Peyer's patch (tissue), 4 donors: ENCODE measurements around the gene TCF25. TPM values are rescaled to one million over a fixed set of nuclear protein-coding genes. Genes with fewer than 3 reads are reported as not detected.
"Not testable (repeated sequence)": the region's sequence is repeated elsewhere in the genome, so short reads cannot be mapped to it uniquely, and the experiment has no call there.

ENCODE experiments used
- DNase-seq, 3 donors: peaks; one replicate each; pipeline ENCODE4 v3.0.0-alpha.2; 2017 to 2019
- H3K27ac ChIP-seq, 4 donors: fragments of 200-600 bp; sonication (generic); one replicate each; pipeline ENCODE4 v1.5.1; 2016 to 2019
- H3K27me3 ChIP-seq, 2 donors: fragments of 200-600 bp; sonication (generic); one replicate each; pipeline ENCODE4 v1.5.1; 2019
- H3K36me3 ChIP-seq, 3 donors: fragments of 200-600 bp; sonication (generic); one replicate each; pipeline ENCODE4 v1.5.1; 2016 to 2019
- H3K4me1 ChIP-seq, 4 donors: fragments of 200-600 bp; sonication (generic); one replicate each; pipeline ENCODE4 v1.5.1; 2016 to 2019
- H3K4me3 ChIP-seq, 4 donors: fragments of 200-600 bp; sonication (generic); 1 replicate in 3 of 4; 2 replicates in 1 of 4; pipeline ENCODE4 v1.5.1; 2016 to 2019; ENCODE audit warnings: mild to moderate bottlenecking in 1 of 4
- H3K9me3 ChIP-seq, 4 donors: fragments of 200-600 bp; sonication (generic); one replicate each; pipeline ENCODE4 v1.5.1; 2016 to 2019; ENCODE audit warnings: mild to moderate bottlenecking in 1 of 4
- POLR2A ChIP-seq, 2 donors: fragments of 450-650 bp; IDR thresholded peaks; one replicate each; pipeline ENCODE4 v1.5.1; 2017; ENCODE audit warnings: antibody characterized with exemption in 2 of 2, mild to moderate bottlenecking in 2 of 2, moderate library complexity in 2 of 2
- total RNA-seq, 4 donors: library from RNA; depleted of rRNA; stranded (reverse); fragments of >200 nt; gene quantifications; one replicate each; pipeline ENCODE4 v1.1.0, GENCODE V29; 2016
- TF ChIP-seq, protein P1 (sequence below), 6 experiments: fragments of 450-650 bp in 4 of 6; fragments of 200-600 bp in 2 of 6; sonication (generic) in 1 of 6; IDR thresholded peaks; one replicate each; pipeline ENCODE4 v1.5.1; 2017 to 2019; ENCODE audit warnings: antibody characterized with exemption in 6 of 6, mild to moderate bottlenecking in 3 of 6, moderate library complexity in 1 of 6

The TCF25 gene
- total RNA-seq, 4 donors from 2014 or later, result 247 to 946 (median 371) TPM

GRCh38 chr16:89931964-89932363, 58.6 kb downstream of the TCF25 start:
- Histone ChIP-seq H3K27ac (no peak overlapping the region), H3K27me3 (no peaks in the 10 kb centered on the region), H3K36me3 (no peaks in the 10 kb centered on the region), H3K4me3 (no peak overlapping the region), H3K9me3 (no peaks in the 10 kb centered on the region), H3K4me1 (no peaks in the 10 kb centered on the region)
- DNase-seq, result peak in 1 of 3 donors; percentile 31
- TF ChIP-seq, protein P1, sequence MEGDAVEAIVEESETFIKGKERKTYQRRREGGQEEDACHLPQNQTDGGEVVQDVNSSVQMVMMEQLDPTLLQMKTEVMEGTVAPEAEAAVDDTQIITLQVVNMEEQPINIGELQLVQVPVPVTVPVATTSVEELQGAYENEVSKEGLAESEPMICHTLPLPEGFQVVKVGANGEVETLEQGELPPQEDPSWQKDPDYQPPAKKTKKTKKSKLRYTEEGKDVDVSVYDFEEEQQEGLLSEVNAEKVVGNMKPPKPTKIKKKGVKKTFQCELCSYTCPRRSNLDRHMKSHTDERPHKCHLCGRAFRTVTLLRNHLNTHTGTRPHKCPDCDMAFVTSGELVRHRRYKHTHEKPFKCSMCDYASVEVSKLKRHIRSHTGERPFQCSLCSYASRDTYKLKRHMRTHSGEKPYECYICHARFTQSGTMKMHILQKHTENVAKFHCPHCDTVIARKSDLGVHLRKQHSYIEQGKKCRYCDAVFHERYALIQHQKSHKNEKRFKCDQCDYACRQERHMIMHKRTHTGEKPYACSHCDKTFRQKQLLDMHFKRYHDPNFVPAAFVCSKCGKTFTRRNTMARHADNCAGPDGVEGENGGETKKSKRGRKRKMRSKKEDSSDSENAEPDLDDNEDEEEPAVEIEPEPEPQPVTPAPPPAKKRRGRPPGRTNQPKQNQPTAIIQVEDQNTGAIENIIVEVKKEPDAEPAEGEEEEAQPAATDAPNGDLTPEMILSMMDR (IDR thresholded peaks at IDR 0.05), result no peak
- no peak for TF ChIP-seq POLR2A (IDR thresholded peaks at IDR 0.05)

DNA sequence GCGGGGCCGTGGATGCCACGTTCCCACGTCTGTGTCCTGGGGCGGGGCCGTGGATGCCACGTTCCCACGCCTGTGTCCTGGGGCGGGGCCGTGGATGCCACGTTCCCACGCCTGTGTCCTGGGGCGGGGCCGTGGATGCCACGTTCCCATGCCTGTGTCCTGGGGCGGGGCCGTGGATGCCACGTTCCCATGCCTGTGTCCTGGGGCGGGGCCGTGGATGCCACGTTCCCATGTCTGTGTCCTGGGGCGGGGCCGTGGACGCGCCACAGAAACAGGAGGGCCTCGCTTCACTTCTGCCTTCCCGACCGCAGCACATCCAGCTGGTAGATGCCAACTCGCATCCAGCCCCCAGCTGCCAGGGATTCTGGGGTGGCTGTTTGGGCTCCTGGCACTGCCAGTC, 60.6 kb downstream of the TCF25 start:
- H3K27ac ChIP-seq, DNase-seq: not testable (repeated sequence)

GRCh38 chr16:89934611-89935553, 61.5 kb downstream of the TCF25 start:
- no peaks in the 10 kb centered on the region for H3K36me3 ChIP-seq
- no peak overlapping the region for H3K27ac ChIP-seq
- TF ChIP-seq, protein P1 (IDR thresholded peaks at IDR 0.05), result no peak
- TF ChIP-seq POLR2A (IDR thresholded peaks at IDR 0.05), result no peak
- no peaks in the 10 kb centered on the region for H3K4me1 ChIP-seq
- H3K4me3 ChIP-seq, result no peak overlapping the region
- no peaks in the 10 kb centered on the region for H3K9me3 ChIP-seq
- DNase-seq, result no peak
- no peaks in the 10 kb centered on the region for H3K27me3 ChIP-seq

More for the DNA sequence above, 60.6 kb downstream of the TCF25 start:
- H3K9me3 ChIP-seq, H3K27me3 ChIP-seq, H3K36me3 ChIP-seq, H3K4me3 ChIP-seq, H3K4me1 ChIP-seq: not testable (repeated sequence)

DNA sequence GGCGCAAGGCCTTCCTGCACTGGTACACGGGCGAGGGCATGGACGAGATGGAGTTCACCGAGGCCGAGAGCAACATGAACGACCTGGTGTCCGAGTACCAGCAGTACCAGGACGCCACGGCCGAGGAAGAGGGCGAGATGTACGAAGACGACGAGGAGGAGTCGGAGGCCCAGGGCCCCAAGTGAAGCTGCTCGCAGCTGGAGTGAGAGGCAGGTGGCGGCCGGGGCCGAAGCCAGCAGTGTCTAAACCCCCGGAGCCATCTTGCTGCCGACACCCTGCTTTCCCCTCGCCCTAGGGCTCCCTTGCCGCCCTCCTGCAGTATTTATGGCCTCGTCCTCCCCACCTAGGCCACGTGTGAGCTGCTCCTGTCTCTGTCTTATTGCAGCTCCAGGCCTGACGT, 62.2 kb downstream of the TCF25 start:
- H3K4me1 ChIP-seq, H3K9me3 ChIP-seq, H3K36me3 ChIP-seq, DNase-seq, H3K27ac ChIP-seq, H3K27me3 ChIP-seq, H3K4me3 ChIP-seq: not testable (repeated sequence)

GRCh38 chr16:89936034-89936433, 62.6 kb downstream of the TCF25 start:
- no peak overlapping the region for H3K27ac ChIP-seq
- no peak overlapping the region for H3K4me3 ChIP-seq
- no peaks in the 10 kb centered on the region for H3K36me3 ChIP-seq
- no peaks in the 10 kb centered on the region for H3K9me3 ChIP-seq
- no peaks in the 10 kb centered on the region for H3K4me1 ChIP-seq
- H3K27me3 ChIP-seq, result no peaks in the 10 kb centered on the region
- DNase-seq, result no peak
- TF ChIP-seq, protein P1 (IDR thresholded peaks at IDR 0.05), result no peak
- no peak for TF ChIP-seq POLR2A (IDR thresholded peaks at IDR 0.05)

DNA sequence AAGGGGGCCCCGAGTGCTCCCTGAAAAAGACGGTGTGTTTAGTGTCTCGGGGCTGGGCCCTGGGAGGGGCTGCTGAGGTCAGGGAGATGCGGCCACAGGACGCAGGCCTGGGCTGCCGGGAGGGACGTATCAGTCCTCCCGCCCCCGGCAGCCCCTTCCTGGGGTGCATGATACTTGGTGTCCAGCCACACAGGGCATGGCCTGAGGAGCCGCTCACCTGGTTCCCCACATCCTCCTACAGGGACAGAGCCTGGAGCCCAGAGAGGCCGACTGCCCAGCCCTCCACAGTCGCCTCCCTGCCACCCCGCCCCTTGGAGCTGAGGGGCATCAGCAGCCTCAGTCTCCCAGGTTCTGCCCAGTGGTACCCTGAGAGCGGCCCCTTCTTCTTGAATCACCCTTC, 63.1 kb downstream of the TCF25 start:
- H3K36me3 ChIP-seq, result no peaks in the 10 kb centered on the region
- TF ChIP-seq, protein P1 (IDR thresholded peaks at IDR 0.05), result no peak
- TF ChIP-seq POLR2A (IDR thresholded peaks at IDR 0.05), result no peak
- no peaks in the 10 kb centered on the region for H3K9me3 ChIP-seq
- peak in 1 of 3 donors; percentile 26 for DNase-seq
- no peak overlapping the region for H3K27ac ChIP-seq
- no peaks in the 10 kb centered on the region for H3K27me3 ChIP-seq
- H3K4me3 ChIP-seq, result no peak overlapping the region
- no peaks in the 10 kb centered on the region for H3K4me1 ChIP-seq
